ENCODE results near the gene MARK3. TPM values are rescaled to one million over a fixed set of nuclear protein-coding genes. Genes with fewer than 3 reads are reported as not detected.
"Not testable (repeated sequence)": the region's sequence is repeated elsewhere in the genome, so short reads cannot be mapped to it uniquely, and the experiment has no call there.

The MARK3 gene
- total and polyA plus RNA-seq, 5 donors from 2014 or later = 33.5 to 147 (median 37.6) TPM

DNA sequence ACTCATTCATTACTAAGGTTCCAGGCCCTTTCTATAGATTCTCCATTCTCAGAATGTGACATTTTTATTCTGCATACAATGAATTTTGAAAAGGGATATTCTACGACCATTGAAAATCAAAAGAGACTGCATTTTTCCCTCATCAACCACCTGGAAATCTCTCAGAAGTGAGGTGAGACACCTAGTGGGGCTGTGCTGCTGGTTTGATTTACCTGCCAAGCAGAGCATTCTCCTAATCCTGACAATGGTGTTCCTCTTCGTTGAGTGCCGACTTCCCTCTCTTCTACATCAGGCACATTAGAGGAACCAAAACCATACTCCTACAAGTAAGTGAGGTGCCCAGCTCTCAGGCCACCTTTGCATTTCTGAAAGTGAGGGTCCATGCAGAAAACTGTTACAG lies 122.5 kb downstream of the MARK3 start:
- Mint-ChIP-seq H3K4me3 (no peak overlapping the region), H3K27ac (no peak overlapping the region), H3K9me3 (no peaks in the 10 kb centered on the region), H3K27me3 (no peaks in the 10 kb centered on the region), H3K4me1 (peaks cover 0 to 2% (median 0%) of the 10 kb centered on the region in 4 donors), H3K36me3 (peaks cover 33% of the 10 kb centered on the region)
- ATAC-seq (ENCODE audit: low read depth in 2 of 2) (no peak), DNase-seq (no peak)
- H3K36me3 ChIP-seq (ENCODE audit: control insufficient read depth, insufficient read depth, low read length) = peaks cover 28% of the 10 kb centered on the region
- no peaks in the 10 kb centered on the region for H3K27me3 ChIP-seq (ENCODE audit: control insufficient read depth, insufficient read depth, low read length)
- H3K4me3 ChIP-seq (ENCODE audit: low read depth, low read length) = no peak overlapping the region
- H3K27ac ChIP-seq (ENCODE audit: insufficient read depth, low read length, poor library complexity, severe bottlenecking) = no peak overlapping the region
- H3K9me3 ChIP-seq (ENCODE audit: control insufficient read depth in 2 of 2, low read length in 2 of 2) = no peaks in the 10 kb centered on the region
- H3K4me1 ChIP-seq (ENCODE audit: control insufficient read depth, insufficient read depth, low read length, poor library complexity, severe bottlenecking) = no peaks in the 10 kb centered on the region

DNA sequence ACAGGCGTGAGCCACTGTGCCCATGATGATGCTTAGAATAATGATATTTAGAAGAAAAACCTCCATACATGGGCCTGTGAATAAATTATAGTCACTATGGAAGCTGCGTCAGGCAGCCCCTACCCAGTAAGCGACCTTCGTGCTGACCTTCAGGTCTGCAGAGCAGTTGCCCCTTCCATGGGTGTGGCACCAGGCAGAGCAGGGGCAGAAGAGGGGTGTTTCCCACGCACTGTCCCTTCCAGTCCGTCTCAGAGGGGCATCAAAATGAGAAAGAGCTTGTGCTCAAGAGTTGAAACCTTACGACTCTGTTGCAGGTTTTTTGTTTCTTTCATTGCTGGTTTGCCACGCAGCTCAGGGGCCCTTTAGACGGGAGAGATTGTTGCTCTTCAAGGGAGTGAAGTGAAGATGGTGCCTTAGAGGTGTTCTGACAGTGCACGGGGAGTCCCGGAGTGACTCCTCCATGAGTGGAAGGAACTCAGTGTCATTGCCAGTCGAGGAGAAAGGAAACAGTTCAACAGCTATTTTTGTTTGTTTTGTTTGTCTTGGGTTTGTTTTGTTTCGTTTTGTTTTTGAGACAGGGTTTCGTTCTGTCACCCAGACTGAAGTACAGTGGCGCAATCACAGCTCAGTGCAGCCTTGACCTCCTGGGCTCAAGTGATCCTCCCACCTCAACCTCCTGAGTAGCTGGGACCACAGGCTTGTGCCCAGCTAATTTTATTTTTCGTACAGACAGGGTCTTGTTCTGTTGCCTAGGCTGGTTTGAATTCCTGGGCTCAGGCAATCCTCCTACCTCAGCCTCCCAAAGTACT lies 123.5 kb downstream of the MARK3 start:
- Mint-ChIP-seq H3K36me3 (peaks cover 25% of the 10 kb centered on the region), H3K9me3 (no peaks in the 10 kb centered on the region), H3K27ac (peak overlapping the region in 1 of 3 donors; percentile 32), H3K4me3 (no peak overlapping the region), H3K27me3 (no peaks in the 10 kb centered on the region), H3K4me1 (peaks cover 0 to 2% (median 0%) of the 10 kb centered on the region in 4 donors)
- DNase-seq (no peak), ATAC-seq (ENCODE audit: low read depth in 2 of 2) (no peak)
- H3K27ac ChIP-seq (ENCODE audit: insufficient read depth, low read length, poor library complexity, severe bottlenecking) = no peak overlapping the region
- no peaks in the 10 kb centered on the region for H3K9me3 ChIP-seq (ENCODE audit: control insufficient read depth in 2 of 2, low read length in 2 of 2)
- peaks cover 18% of the 10 kb centered on the region for H3K36me3 ChIP-seq (ENCODE audit: control insufficient read depth, insufficient read depth, low read length)
- H3K4me1 ChIP-seq (ENCODE audit: control insufficient read depth, insufficient read depth, low read length, poor library complexity, severe bottlenecking) = no peaks in the 10 kb centered on the region
- no peaks in the 10 kb centered on the region for H3K27me3 ChIP-seq (ENCODE audit: control insufficient read depth, insufficient read depth, low read length)
- H3K4me3 ChIP-seq (ENCODE audit: low read depth, low read length) = no peak overlapping the region

DNA sequence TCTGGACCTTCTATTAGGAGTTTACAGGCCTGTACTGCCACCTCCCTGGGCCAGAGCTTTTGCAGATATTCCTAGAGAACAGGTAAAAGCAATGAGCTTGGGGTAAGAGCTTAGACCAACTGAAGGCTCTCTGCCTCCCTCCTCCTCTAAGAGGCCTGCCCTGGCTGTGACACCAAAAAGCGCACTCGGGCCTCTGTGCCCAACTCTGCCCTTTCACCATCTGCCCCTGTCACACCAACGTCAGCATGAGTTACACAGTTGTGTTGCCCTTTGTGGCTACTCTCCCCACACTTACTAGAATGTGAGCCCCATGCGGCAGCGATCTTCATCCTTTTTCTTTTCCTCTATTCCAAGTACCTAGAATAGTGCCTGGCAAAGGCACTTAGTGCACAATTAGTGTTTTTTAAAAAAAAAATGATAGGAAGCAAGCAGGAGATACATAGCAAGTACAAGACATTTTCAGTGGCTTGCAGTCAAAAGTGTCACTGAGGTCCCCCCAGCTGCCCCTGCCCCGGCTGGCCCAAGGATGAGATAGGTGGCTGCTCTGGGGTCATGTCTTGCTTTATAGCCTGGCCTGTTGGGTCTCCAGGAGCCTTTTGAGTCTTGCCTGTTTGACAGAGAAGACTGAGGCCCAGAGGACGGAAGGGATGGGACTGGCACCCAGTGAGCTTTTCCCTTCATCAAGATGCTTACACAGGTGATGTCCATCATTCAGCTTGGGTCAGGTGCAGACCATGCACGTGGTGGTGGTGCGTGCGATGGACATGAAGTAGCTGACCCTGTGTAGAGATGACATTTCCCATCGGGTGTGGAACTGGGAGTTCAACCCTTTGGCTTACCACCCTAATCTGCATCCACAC lies 124.9 kb downstream of the MARK3 start:
- H3K27me3 ChIP-seq (ENCODE audit: control insufficient read depth, insufficient read depth, low read length) = no peaks in the 10 kb centered on the region
- H3K36me3 ChIP-seq (ENCODE audit: control insufficient read depth, insufficient read depth, low read length) = peaks cover 8% of the 10 kb centered on the region
- Mint-ChIP-seq H3K4me3 (no peak overlapping the region), H3K4me1 (peaks cover 0 to 2% (median 0%) of the 10 kb centered on the region in 4 donors), H3K27ac (peak overlapping the region in 2 of 3 donors; percentile 57 to 78), H3K27me3 (no peaks in the 10 kb centered on the region), H3K9me3 (no peaks in the 10 kb centered on the region), H3K36me3 (peaks cover 16% of the 10 kb centered on the region)
- no peak overlapping the region for H3K4me3 ChIP-seq (ENCODE audit: low read depth, low read length)
- DNase-seq (no peak), ATAC-seq (ENCODE audit: low read depth in 2 of 2) (no peak)
- H3K27ac ChIP-seq (ENCODE audit: insufficient read depth, low read length, poor library complexity, severe bottlenecking) = no peak overlapping the region
- H3K4me1 ChIP-seq (ENCODE audit: control insufficient read depth, insufficient read depth, low read length, poor library complexity, severe bottlenecking) = no peaks in the 10 kb centered on the region
- no peaks in the 10 kb centered on the region for H3K9me3 ChIP-seq (ENCODE audit: control insufficient read depth in 2 of 2, low read length in 2 of 2)

DNA sequence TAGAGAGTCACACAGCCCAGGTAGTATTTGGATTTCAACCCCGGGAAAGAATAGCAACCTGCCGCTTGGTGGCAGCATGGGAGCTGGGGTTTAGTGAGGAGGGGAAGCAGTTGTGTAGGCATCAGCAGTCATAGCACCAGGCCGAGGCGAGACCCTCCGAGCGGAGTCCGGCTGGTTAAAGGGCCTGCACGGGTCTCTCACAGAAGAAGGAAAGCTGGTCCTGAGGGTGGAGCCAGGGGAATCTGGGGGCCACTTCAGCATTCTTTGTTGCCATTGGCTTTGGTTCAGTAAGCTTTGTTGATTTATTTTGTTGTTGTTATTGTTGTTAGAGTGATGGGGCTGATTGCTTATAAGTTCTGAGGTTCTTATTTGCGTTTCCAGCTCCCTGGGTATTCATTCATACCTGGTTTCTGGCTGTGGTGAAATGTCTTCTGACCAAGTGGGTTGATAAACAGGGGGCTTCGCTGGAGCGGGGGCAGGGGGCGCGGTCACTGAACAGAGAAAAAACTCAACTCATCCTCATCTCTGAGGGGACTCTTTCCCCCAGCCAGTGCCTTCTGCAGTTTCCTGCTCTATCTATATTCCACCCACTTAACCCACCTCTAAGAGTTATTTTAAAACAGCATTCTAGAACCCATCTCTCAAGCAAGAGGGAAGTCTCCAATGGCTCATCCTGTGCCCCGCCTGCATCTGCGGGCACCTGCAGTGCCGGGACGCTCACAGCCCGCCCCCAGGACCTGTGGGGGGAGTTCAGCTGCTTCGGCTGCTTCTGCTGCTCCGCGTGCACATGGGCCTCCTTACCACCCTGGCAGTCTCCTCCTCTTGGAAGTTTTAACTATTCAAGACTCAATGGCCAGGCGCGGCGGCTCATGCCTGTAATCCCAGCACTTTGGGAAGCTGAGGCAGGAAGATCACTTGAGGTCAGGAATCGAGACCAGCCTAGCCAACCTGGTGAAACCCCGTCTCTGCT lies 125.8 kb downstream of the MARK3 start:
- no peak for DNase-seq
- Histone ChIP-seq H3K36me3 (ENCODE audit: control insufficient read depth, insufficient read depth, low read length) (peaks cover 4% of the 10 kb centered on the region), H3K4me3 (ENCODE audit: low read depth, low read length) (no peak overlapping the region), H3K27me3 (ENCODE audit: control insufficient read depth, insufficient read depth, low read length) (no peaks in the 10 kb centered on the region), H3K9me3 (ENCODE audit: control insufficient read depth in 2 of 2, low read length in 2 of 2) (no peaks in the 10 kb centered on the region), H3K4me1 (ENCODE audit: control insufficient read depth, insufficient read depth, low read length, poor library complexity, severe bottlenecking) (no peaks in the 10 kb centered on the region), H3K27ac (ENCODE audit: insufficient read depth, low read length, poor library complexity, severe bottlenecking) (no peak overlapping the region)
- Mint-ChIP-seq H3K4me3 (no peak overlapping the region), H3K27ac (peak overlapping the region in 1 of 3 donors; percentile 48), H3K4me1 (peaks cover 0 to 2% (median 0%) of the 10 kb centered on the region in 4 donors), H3K9me3 (no peaks in the 10 kb centered on the region), H3K27me3 (no peaks in the 10 kb centered on the region), H3K36me3 (peaks cover 11% of the 10 kb centered on the region)
- ATAC-seq (ENCODE audit: low read depth in 2 of 2) = no peak

DNA sequence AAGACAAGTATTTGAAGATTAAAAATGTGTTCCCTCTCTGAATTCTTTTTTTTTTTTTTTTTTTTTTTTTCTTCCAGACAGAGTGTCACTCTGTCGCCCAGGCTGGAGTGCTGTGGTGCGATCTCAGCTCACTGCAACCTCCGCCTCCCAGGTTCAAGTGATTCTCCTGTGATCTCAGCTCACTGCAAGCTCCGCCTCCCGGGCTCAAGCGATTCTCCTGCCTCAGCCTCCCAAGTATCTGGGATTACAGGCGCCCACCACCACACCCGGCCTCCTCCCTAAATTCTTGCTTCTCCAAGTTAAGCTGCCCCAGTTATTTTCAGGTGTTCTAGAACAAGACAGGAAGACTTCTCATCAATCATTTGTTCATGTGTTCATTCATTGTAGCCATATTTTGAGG lies 127.0 kb downstream of the MARK3 start:
- not testable (repeated sequence) for H3K27ac ChIP-seq (ENCODE audit: insufficient read depth, low read length, poor library complexity, severe bottlenecking); H3K4me1 ChIP-seq (ENCODE audit: control insufficient read depth, insufficient read depth, low read length, poor library complexity, severe bottlenecking); H3K27me3 ChIP-seq (ENCODE audit: control insufficient read depth, insufficient read depth, low read length); H3K4me1 Mint-ChIP-seq; ATAC-seq (ENCODE audit: low read depth in 2 of 2); H3K9me3 ChIP-seq (ENCODE audit: control insufficient read depth in 2 of 2, low read length in 2 of 2); H3K27me3 Mint-ChIP-seq; H3K9me3 Mint-ChIP-seq; H3K36me3 ChIP-seq (ENCODE audit: control insufficient read depth, insufficient read depth, low read length); H3K4me3 ChIP-seq (ENCODE audit: low read depth, low read length); DNase-seq
- Mint-ChIP-seq H3K27ac (peak overlapping the region in 1 of 3 donors; percentile 46), H3K4me3 (peak overlapping the region in 1 of 4 donors; percentile 35), H3K36me3 (peaks cover 11% of the 10 kb centered on the region)

DNA sequence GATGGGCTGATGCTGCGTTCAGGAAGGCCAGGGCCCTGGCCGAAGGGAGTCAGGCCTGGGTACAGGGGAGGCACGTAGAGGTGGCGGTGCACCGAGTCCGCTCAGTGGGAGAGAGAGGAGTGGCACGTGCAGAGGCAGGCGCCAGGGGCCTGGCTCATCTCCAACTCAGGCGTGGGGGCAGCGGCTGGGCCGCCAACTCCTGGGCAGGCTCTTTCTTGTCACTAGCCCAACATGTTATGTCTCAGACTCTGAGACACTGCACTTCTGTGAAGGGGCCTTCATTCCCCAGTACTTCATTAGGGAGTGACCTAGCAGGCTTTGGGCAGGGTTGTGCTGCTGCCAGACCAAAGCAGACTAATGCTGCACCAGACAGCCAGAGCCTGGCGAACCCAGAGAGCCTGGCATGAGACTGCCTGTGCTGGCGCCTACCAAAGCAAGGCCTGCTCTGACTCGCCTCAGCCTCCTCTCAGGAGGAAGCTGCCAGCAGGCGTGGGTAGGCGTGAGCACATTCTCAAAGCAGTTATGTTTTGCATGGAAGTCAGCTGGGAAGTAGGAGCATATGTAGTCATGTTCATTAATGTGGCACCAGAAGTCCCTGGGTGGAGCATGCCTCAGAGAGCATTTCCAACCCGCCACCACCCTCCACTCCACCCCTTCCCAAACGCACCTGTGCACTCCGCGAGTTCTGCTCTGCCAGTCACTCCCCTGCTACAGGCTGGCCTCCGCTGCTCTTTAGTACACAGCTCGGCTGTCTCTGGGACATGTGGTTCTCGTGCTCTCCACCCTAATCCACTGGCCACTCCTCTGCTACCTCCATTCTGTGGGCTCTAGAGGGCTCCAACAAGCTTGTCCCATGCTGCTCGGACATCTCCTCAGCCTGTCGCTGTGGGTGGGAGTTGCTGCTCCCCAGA lies 127.7 kb downstream of the MARK3 start:
- Mint-ChIP-seq H3K27me3 (no peaks in the 10 kb centered on the region), H3K36me3 (peaks cover 8% of the 10 kb centered on the region), H3K27ac (peak overlapping the region in 1 of 3 donors; percentile 46), H3K4me3 (peak overlapping the region in 1 of 4 donors; percentile 35), H3K9me3 (no peaks in the 10 kb centered on the region), H3K4me1 (peaks cover 0 to 2% (median 0%) of the 10 kb centered on the region in 4 donors)
- DNase-seq (no peak), ATAC-seq (ENCODE audit: low read depth in 2 of 2) (no peak)
- Histone ChIP-seq H3K27ac (ENCODE audit: insufficient read depth, low read length, poor library complexity, severe bottlenecking) (no peak overlapping the region), H3K27me3 (ENCODE audit: control insufficient read depth, insufficient read depth, low read length) (no peaks in the 10 kb centered on the region), H3K4me1 (ENCODE audit: control insufficient read depth, insufficient read depth, low read length, poor library complexity, severe bottlenecking) (no peaks in the 10 kb centered on the region), H3K36me3 (ENCODE audit: control insufficient read depth, insufficient read depth, low read length) (peaks cover under 1% of the 10 kb centered on the region), H3K9me3 (ENCODE audit: control insufficient read depth in 2 of 2, low read length in 2 of 2) (no peaks in the 10 kb centered on the region), H3K4me3 (ENCODE audit: low read depth, low read length) (no peak overlapping the region)

Data from CD4-positive, CD25-positive, alpha-beta regulatory T cell (primary cell).